GM06990 (cell line): ENCODE results near the gene KRT13.

Source experiments
- DNase-seq: peaks from one replicate; pipeline ENCODE4 v3.0.0-alpha.2; 2011; ENCODE audit not compliant: insufficient read length; ENCODE audit errors: extremely low read depth
- H3K27me3 ChIP-seq: replicated peaks from 2 replicates; pipeline ENCODE4 v1.6.0; 2011; ENCODE audit warnings: low read length; ENCODE audit not compliant: control insufficient read depth, insufficient read depth
- H3K36me3 ChIP-seq: 2 replicates; pipeline ENCODE4 v1.5.1; 2011; ENCODE audit warnings: low read length; ENCODE audit not compliant: control insufficient read depth, insufficient read depth
- H3K4me3 ChIP-seq: replicated peaks from 2 replicates; pipeline ENCODE4 v1.5.1; 2011; ENCODE audit warnings: low read depth, mild to moderate bottlenecking, control low read depth, low read length
- TF ChIP-seq, protein P1 (sequence below): IDR thresholded peaks from 2 replicates; pipeline ENCODE4 v1.5.1; 2011; ENCODE audit warnings: low read length, control low read depth, mild to moderate bottlenecking, inconsistent platforms; ENCODE audit not compliant: insufficient read depth, poor library complexity, severe bottlenecking

KRT13 gene

DNA sequence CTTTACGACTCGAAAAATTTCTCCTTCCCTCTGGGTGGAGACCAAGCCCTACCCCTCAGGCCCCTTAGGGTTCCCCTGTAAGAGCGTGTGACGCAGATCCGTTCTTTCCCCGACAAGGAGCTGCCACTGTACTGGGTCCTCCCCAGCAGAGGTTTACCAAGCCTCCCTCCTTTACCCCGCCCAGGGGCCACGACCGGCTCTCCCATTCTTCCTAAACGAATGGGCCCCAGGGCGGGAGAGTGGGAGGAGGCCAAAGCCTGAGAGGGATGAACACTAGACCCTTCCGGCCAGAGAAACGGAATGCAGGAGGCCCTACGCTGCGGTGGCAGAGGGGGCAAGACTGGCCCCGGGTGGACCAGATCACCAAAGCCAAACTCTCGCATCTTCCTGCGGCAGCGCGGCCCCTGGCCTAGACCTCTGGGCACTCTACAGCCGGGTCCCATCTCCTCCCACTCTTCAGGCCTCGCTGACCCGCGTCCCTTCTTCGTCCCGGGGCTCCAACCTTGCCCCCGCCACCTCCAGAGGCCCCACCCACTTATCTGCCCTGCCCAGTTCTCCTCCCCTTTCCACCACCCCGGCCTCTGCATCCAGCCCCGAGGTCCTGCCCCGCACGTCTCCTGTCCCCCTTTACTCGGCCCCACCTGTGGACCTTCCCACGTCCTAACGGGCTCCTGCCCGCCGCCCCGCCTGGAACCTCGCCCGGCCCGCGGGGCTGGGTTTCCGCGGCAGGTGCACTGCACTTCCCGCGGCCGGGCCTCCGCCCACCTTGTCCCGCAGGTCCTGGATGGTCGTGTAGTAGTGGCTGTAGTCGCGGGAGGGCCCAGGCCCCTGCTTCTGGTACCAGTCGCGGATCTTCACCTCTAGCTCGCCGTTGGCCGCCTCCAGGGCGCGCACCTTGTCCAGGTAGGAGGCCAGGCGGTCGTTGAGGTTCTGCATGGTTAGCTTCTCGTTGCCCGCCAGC, 21.9 kb upstream of the KRT13 start:
- no peak for DNase-seq
- no peaks in the 10 kb centered on the region for H3K36me3 ChIP-seq
- H3K27me3 ChIP-seq, result peaks cover 3% of the 10 kb centered on the region
- no peak overlapping the region for H3K4me3 ChIP-seq
- TF ChIP-seq, protein P1, sequence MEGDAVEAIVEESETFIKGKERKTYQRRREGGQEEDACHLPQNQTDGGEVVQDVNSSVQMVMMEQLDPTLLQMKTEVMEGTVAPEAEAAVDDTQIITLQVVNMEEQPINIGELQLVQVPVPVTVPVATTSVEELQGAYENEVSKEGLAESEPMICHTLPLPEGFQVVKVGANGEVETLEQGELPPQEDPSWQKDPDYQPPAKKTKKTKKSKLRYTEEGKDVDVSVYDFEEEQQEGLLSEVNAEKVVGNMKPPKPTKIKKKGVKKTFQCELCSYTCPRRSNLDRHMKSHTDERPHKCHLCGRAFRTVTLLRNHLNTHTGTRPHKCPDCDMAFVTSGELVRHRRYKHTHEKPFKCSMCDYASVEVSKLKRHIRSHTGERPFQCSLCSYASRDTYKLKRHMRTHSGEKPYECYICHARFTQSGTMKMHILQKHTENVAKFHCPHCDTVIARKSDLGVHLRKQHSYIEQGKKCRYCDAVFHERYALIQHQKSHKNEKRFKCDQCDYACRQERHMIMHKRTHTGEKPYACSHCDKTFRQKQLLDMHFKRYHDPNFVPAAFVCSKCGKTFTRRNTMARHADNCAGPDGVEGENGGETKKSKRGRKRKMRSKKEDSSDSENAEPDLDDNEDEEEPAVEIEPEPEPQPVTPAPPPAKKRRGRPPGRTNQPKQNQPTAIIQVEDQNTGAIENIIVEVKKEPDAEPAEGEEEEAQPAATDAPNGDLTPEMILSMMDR, result no peak

GRCh38 chr17:41524261-41524660, 18.8 kb upstream of the KRT13 start:
- TF ChIP-seq, protein P1, result no peak
- DNase-seq, result no peak
- Histone ChIP-seq H3K27me3 (peaks cover 2% of the 10 kb centered on the region), H3K4me3 (no peak overlapping the region), H3K36me3 (no peaks in the 10 kb centered on the region)

DNA sequence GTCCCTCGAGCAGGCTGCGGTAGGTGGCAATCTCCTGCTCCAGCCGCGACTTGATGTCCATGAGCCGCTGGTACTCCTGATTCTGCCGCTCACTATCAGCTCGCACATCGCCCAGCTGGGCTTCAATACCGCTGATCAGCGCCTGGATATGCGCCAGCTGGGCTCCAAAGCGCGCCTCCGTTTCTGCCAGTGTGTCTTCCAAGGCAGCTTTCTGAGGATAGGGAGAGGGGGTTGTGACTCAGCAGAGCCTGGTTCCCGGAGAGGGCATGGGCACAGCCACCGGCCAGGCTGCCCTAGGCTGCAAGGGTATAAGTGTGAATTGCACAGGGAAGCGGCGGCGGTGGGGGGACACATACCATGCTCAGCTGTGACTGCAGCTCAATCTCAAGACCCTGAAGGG, 18.4 kb upstream of the KRT13 start:
- TF ChIP-seq, protein P1, result no peak
- H3K4me3 ChIP-seq, result no peak overlapping the region
- no peaks in the 10 kb centered on the region; the same call in none of the 2 replicates for H3K27me3 ChIP-seq
- no peak for DNase-seq
- no peaks in the 10 kb centered on the region for H3K36me3 ChIP-seq

GRCh38 chr17:41523225-41523593, 17.8 kb upstream of the KRT13 start:
- no peak overlapping the region for H3K4me3 ChIP-seq
- no peaks in the 10 kb centered on the region; the same call in none of the 2 replicates for H3K27me3 ChIP-seq
- no peak for DNase-seq
- H3K36me3 ChIP-seq, result no peaks in the 10 kb centered on the region
- TF ChIP-seq, protein P1, result no peak

DNA sequence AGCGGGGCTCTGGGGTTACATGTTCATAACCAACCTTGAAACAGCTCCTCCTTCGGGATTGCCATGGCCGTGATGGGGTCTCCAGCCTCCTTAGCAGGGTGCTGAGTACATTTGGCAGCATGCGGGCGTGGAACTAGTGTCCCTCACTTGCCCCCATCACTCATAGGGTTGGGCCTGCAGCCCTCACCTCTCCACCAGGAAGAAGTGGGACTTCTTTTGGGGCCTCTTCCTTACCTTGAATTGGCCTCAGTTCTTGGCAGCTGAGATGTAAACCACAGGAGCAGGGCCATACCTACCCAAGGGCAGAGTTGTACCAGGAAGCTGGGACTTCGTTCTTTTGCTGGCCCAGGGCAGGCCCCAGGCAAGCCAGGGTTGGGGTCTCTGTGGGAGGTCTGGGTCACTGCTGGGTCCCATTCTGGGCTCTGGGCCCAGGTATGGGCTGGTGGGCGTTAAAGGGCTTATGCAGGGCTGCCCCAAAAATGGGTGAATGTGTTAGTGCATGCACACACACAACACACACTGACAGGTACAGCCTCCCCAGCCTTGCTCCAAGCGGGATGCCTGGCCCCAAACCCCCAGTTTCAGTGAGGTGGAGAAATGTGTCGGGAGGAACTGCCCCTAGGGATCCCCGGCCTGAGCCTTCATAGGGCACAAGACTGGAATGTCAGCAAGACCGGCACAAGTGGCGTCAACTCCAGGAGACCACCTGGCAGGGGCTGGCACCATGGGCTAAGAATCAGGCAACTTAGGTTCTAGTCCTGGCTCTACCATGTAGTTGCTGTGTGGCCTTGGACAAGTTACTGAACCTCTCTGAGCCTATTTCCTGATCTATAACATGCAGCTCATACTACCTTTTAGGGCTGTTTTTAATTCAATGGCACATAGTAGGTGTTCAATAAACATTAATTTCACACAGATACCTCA, 17.2 kb upstream of the KRT13 start:
- TF ChIP-seq, protein P1, result no peak
- no peak for DNase-seq
- Histone ChIP-seq H3K27me3 (no peaks in the 10 kb centered on the region; the same call in none of the 2 replicates), H3K36me3 (no peaks in the 10 kb centered on the region), H3K4me3 (no peak overlapping the region)
